Measurements from ENCODE around the gene FHAD1. TPM values are rescaled to one million over a fixed set of nuclear protein-coding genes. Genes with fewer than 3 reads are reported as not detected.

The FHAD1 gene
- total RNA-seq, 1 experiment from 2014 or later, result 1.9 TPM

- Histone ChIP-seq H2BK5ac (ENCODE audit: insufficient read length, low read length) (no peak overlapping the region), H3K9ac (ENCODE audit: extremely low read depth, insufficient read length, low read length) (no peak overlapping the region), H3K56ac (ENCODE audit: insufficient read length, low read depth, low read length) (no peak overlapping the region), H2BK120ac (ENCODE audit: low read depth, low read length, poor library complexity, severe bottlenecking) (no peak overlapping the region), H4K20me1 (ENCODE audit: control insufficient read depth, insufficient read depth, insufficient read length) (no peaks in the 10 kb centered on the region), H3K9me3 (ENCODE audit: control insufficient read depth, low read depth, low read length) (no peaks in the 10 kb centered on the region), H3K18ac (ENCODE audit: insufficient read length, low read depth, low read length) (no peak overlapping the region), H2AK5ac (ENCODE audit: insufficient read length, low read length) (no peak overlapping the region), H3K79me1 (ENCODE audit: insufficient read depth, low read depth, low read length, poor library complexity, severe bottlenecking) (no peaks in the 10 kb centered on the region), H2BK15ac (ENCODE audit: low read depth, low read length) (no peak overlapping the region), H3K79me2 (ENCODE audit: insufficient read depth, low read length) (no peaks in the 10 kb centered on the region), H3K23me2 (ENCODE audit: insufficient read length, low read depth, low read length, poor library complexity, severe bottlenecking) (no peaks in the 10 kb centered on the region), H3K4ac (ENCODE audit: low read depth, low read length) (no peak overlapping the region), H3K27ac (ENCODE audit: insufficient read length, low read depth, low read length) (no peak overlapping the region), H3K4me1 (ENCODE audit: insufficient read depth, low read length) (no peaks in the 10 kb centered on the region), H4K8ac (replicated peaks; ENCODE audit: insufficient read length, low read depth, low read length) (no peak overlapping the region), H3K14ac (ENCODE audit: insufficient read depth, low read length) (peak overlapping the region; percentile 24; the same call in 1 of the 2 replicates), H2BK20ac (ENCODE audit: low read depth, low read length, poor library complexity, severe bottlenecking) (no peak overlapping the region), H2BK12ac (ENCODE audit: insufficient read length, low read depth, low read length) (no peak overlapping the region), H3T11ph (ENCODE audit: low read length) (no peak overlapping the region), H3K27me3 (ENCODE audit: insufficient read depth, low read length) (no peaks in the 10 kb centered on the region), H4K5ac (ENCODE audit: insufficient read length, low read depth, low read length) (no peak overlapping the region), H2AFZ (ENCODE audit: low read length) (no peak overlapping the region), H3K4me2 (ENCODE audit: insufficient read depth, insufficient read length, low read length) (no peak overlapping the region), H3K23ac (ENCODE audit: insufficient read length, low read depth, low read length) (no peak overlapping the region), H4K91ac (ENCODE audit: insufficient read length, low read depth, low read length) (no peak overlapping the region)
- no peak overlapping the region for H3K27ac Mint-ChIP-seq
- peaks cover 2 to 5% of the 10 kb centered on the region in 2 experiments; a peak in 2 of 4 replicates for H3K4me1 Mint-ChIP-seq
- peaks cover 2 to 4% (median 3%) of the 10 kb centered on the region in 3 experiments; a peak in 5 of 7 replicates for H3K36me3 Mint-ChIP-seq (ENCODE audit: insufficient read depth in 1 of 3, low read depth in 3 of 3)
- peaks cover 8% of the 10 kb centered on the region for H3K27me3 Mint-ChIP-seq (ENCODE audit: low read depth)
- TF ChIP-seq CTCF (conservative IDR thresholded peaks at IDR 0.05), result no peak
- no peak overlapping the region for H3K4me3 Mint-ChIP-seq
- no peaks in the 10 kb centered on the region; a peak in 2 of 5 replicates for H3K9me3 Mint-ChIP-seq
- DNase-seq, result no peak
- WGBS (ENCODE audit: extremely low coverage, insufficient read length, low lambda C conversion rate), result no CpG with 5 or more reads among the region's 4 CpGs
These were observed 21.6 kb upstream of the FHAD1 start for GRCh38 chr1:15225461-15225860.
